ENCODE results near the gene TUT4. TPM values are rescaled to one million over a fixed set of nuclear protein-coding genes. Genes with fewer than 3 reads are reported as not detected.

The TUT4 gene
- total RNA-seq, 1 donor = 44.2 TPM

DNA sequence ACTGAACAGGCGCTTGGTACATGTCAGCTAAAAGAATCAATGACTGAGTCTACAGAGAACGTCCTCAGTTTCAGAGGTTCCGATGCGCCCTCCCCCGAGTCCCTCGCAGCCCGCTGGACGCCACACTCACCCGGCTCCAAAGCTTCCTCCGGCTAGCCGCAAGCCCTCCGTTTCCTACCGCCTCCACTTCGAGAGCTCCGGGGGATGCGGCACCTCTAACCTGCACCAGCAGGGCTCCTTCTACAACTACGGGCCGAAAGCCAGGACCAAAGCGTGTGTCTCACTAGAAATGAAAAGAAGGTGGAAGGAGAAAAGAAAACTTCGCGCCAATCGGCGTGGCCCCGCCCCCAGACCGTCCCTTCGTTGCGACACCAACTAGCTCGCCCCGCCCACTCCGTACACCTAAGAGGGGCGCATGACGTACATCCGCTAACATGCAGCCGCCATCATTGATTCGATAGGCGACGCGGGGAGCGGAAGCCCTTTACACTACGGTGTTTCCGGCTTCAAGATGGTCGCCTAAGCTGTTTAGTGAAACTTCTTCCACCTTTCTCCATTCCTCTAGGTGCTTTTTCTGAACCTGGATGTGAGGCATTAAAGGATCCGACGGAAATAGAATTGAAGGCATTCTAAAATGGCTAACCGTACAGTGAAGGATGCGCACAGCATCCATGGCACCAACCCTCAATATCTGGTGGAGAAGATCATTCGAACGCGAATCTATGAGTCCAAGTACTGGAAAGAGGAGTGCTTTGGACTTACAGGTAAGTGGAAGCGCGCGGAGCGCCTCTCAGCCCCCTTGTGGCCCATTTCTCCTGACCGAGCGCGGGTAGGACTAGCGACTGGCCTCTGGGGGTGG is 148.5 kb downstream of the TUT4 start, which contains the start of the genes ORC1 and PRPF38A:
Gene ORC1, minus strand, starts transcription at position 308 of the 859 bp plus-strand sequence. CDS start 2,200 bp downstream, outside the sequence.
Gene PRPF38A, plus strand, starts transcription at position 487 of the 859 bp plus-strand sequence. Its CDS starts 148 bp downstream, at position 635.
- Histone ChIP-seq H3K9me3 (ENCODE audit: low read depth, low read length) (no peaks in the 10 kb centered on the region), H3K4me2 (ENCODE audit: insufficient read depth, low read length) (peak within 1 kb of the TSS; percentile 95), H4K20me1 (ENCODE audit: insufficient read depth, low read length) (no peaks in the 10 kb centered on the region), H3K27me3 (ENCODE audit: insufficient read depth, low read length) (no peaks in the 10 kb centered on the region), H3K27ac (ENCODE audit: low read depth, low read length) (peak within 1 kb of the TSS; percentile 97), H3K4me1 (ENCODE audit: insufficient read depth, low read length) (peaks cover 15% of the 10 kb centered on the region), H3K36me3 (ENCODE audit: insufficient read depth, low read length) (peaks cover 26% of the 10 kb centered on the region), H2AFZ (ENCODE audit: low read length) (peak within 1 kb of the TSS; percentile 97), H3K4me3 (ENCODE audit: insufficient read depth, low read length) (peak within 1 kb of the TSS; percentile 83), H3K79me2 (ENCODE audit: insufficient read depth, low read length) (peaks cover 40% of the 10 kb centered on the region)
- DNase-seq (ENCODE audit: insufficient read length, low spot score, missing footprints) = peak; percentile 90
- TF ChIP-seq, protein P1, sequence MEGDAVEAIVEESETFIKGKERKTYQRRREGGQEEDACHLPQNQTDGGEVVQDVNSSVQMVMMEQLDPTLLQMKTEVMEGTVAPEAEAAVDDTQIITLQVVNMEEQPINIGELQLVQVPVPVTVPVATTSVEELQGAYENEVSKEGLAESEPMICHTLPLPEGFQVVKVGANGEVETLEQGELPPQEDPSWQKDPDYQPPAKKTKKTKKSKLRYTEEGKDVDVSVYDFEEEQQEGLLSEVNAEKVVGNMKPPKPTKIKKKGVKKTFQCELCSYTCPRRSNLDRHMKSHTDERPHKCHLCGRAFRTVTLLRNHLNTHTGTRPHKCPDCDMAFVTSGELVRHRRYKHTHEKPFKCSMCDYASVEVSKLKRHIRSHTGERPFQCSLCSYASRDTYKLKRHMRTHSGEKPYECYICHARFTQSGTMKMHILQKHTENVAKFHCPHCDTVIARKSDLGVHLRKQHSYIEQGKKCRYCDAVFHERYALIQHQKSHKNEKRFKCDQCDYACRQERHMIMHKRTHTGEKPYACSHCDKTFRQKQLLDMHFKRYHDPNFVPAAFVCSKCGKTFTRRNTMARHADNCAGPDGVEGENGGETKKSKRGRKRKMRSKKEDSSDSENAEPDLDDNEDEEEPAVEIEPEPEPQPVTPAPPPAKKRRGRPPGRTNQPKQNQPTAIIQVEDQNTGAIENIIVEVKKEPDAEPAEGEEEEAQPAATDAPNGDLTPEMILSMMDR (IDR thresholded peaks at IDR 0.05; ENCODE audit: extremely low read depth, low read depth, low read length) = peak; percentile 69

DNA sequence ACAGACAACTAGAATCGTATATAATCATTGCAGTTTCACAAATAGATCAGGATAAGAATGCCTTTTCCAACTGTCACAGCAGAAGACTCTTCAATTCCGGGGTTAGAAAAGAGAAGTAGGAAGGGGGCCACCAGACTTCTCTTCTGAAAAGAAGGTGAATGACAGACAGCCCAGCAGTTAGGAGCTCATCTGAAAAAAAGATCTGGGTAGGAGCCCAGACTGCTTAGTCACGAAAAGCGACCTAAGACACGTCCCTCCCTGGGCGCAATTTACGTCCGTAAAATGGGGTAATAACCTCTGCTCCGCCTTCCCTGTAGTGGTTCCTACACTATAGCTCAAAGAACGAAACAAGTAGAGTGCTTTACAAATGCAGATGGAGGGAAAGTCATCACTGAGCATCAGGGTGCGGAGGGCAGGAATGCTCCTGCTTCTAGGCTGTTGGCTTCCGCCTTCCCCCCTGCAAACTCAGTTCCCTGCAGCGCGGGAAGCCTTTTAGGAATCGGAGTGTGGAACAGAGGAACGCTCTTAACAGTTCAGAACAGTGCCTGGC is 149.3 kb downstream of the TUT4 start:
- Histone ChIP-seq H3K36me3 (ENCODE audit: insufficient read depth, low read length) (peaks cover 19% of the 10 kb centered on the region), H3K27ac (ENCODE audit: low read depth, low read length) (peak overlapping the region; percentile 97), H3K27me3 (ENCODE audit: insufficient read depth, low read length) (no peaks in the 10 kb centered on the region), H3K9me3 (ENCODE audit: low read depth, low read length) (no peaks in the 10 kb centered on the region), H4K20me1 (ENCODE audit: insufficient read depth, low read length) (no peaks in the 10 kb centered on the region), H3K4me1 (ENCODE audit: insufficient read depth, low read length) (peaks cover 15% of the 10 kb centered on the region), H2AFZ (ENCODE audit: low read length) (peak overlapping the region; percentile 97), H3K4me3 (ENCODE audit: insufficient read depth, low read length) (peak overlapping the region; percentile 83), H3K4me2 (ENCODE audit: insufficient read depth, low read length) (peak overlapping the region; percentile 95), H3K79me2 (ENCODE audit: insufficient read depth, low read length) (peaks cover 40% of the 10 kb centered on the region)
- peak; percentile 83 for DNase-seq (ENCODE audit: insufficient read length, low spot score, missing footprints)
- TF ChIP-seq, protein P1 (IDR thresholded peaks at IDR 0.05; ENCODE audit: extremely low read depth, low read depth, low read length) = no peak

- H3K36me3 ChIP-seq (ENCODE audit: insufficient read depth, low read length) = peaks cover 12% of the 10 kb centered on the region
Measured at GRCh38 chr1:52402860-52403240, 150.0 kb downstream of the TUT4 start.

More at GRCh38 chr1:52402860-52403240, 150.0 kb downstream of the TUT4 start:
- Histone ChIP-seq H3K9me3 (ENCODE audit: low read depth, low read length) (no peaks in the 10 kb centered on the region), H3K27ac (ENCODE audit: low read depth, low read length) (peak overlapping the region; percentile 97), H3K27me3 (ENCODE audit: insufficient read depth, low read length) (no peaks in the 10 kb centered on the region), H3K4me3 (ENCODE audit: insufficient read depth, low read length) (peak overlapping the region; percentile 83), H2AFZ (ENCODE audit: low read length) (peak overlapping the region; percentile 97), H4K20me1 (ENCODE audit: insufficient read depth, low read length) (no peaks in the 10 kb centered on the region), H3K4me1 (ENCODE audit: insufficient read depth, low read length) (peaks cover 15% of the 10 kb centered on the region), H3K4me2 (ENCODE audit: insufficient read depth, low read length) (peak overlapping the region; percentile 95), H3K79me2 (ENCODE audit: insufficient read depth, low read length) (peaks cover 35% of the 10 kb centered on the region)
- DNase-seq (ENCODE audit: insufficient read length, low spot score, missing footprints) = peak; percentile 8
- TF ChIP-seq, protein P1 (IDR thresholded peaks at IDR 0.05; ENCODE audit: extremely low read depth, low read depth, low read length) = no peak
